ENCODE results near the gene S100A13. TPM values are rescaled to one million over a fixed set of nuclear protein-coding genes. Genes with fewer than 3 reads are reported as not detected.

The S100A13 gene
- total RNA-seq, 1 experiment from 2014 or later = 210 TPM

- H3K4me1 Mint-ChIP-seq (ENCODE audit: insufficient read depth, unreplicated experiment) = peaks cover 5% of the 10 kb centered on the region
- intact Hi-C loops (cut with micrococcal nuclease) = no loop called here
- ChIA-PET POLR2A (interaction anchor here (0.7 to 8.0 kb wide), 8 partner anchors 7 to 308 kb away, joined by 3 to 80 read pairs (median 3); partner anchors contain the start of genes CHTOP, S100A14, S100A16 and SLC39A1), CTCF (interaction anchor here (0.6 to 3.5 kb wide), 7 partner anchors 9 to 94 kb away, joined by 3 to 15 read pairs (median 4); partner anchors contain the start of genes NPR1 and S100A13)
- BruUV-seq (replicated peaks) = no TSS peak
- H3K4me3 Mint-ChIP-seq (ENCODE audit: unreplicated experiment) = no peak overlapping the region
- no peak overlapping the region for H3K27ac Mint-ChIP-seq (ENCODE audit: low read depth, unreplicated experiment)
- DNase-seq (ENCODE audit: unreplicated experiment) = no peak
- H3K36me3 Mint-ChIP-seq (ENCODE audit: insufficient read depth, unreplicated experiment) = no peaks in the 10 kb centered on the region
- no peaks in the 10 kb centered on the region for H3K9me3 Mint-ChIP-seq (ENCODE audit: unreplicated experiment)
- H3K27me3 Mint-ChIP-seq (ENCODE audit: insufficient read depth, unreplicated experiment) = no peaks in the 10 kb centered on the region
- TF ChIP-seq CTCF (IDR thresholded peaks at IDR 0.05; ENCODE audit: unreplicated experiment) = no peak
These were observed 40.1 kb upstream of the S100A13 start for GRCh38 chr1:153667439-153667838.

- peak; percentile 59 for DNase-seq (ENCODE audit: unreplicated experiment)
- ChIA-PET CTCF (interaction anchor here (0.5 to 1.8 kb wide), 4 partner anchors 15 to 548 kb away, joined by 3 to 9 read pairs (median 4); no protein-coding TSS in a partner anchor), POLR2A (interaction anchor here (1.1 to 3.1 kb wide), 2 partner anchors 10 to 146 kb away, joined by 3 to 9 read pairs; no protein-coding TSS in a partner anchor)
- Mint-ChIP-seq H3K27me3 (ENCODE audit: insufficient read depth, unreplicated experiment) (no peaks in the 10 kb centered on the region), H3K36me3 (ENCODE audit: insufficient read depth, unreplicated experiment) (no peaks in the 10 kb centered on the region), H3K9me3 (ENCODE audit: unreplicated experiment) (no peaks in the 10 kb centered on the region), H3K27ac (ENCODE audit: low read depth, unreplicated experiment) (no peak overlapping the region), H3K4me1 (ENCODE audit: insufficient read depth, unreplicated experiment) (peaks cover 7% of the 10 kb centered on the region), H3K4me3 (ENCODE audit: unreplicated experiment) (no peak overlapping the region)
- no TSS peak for BruUV-seq (replicated peaks)
- TF ChIP-seq CTCF (IDR thresholded peaks at IDR 0.05; ENCODE audit: unreplicated experiment) = no peak
- intact Hi-C loops (cut with micrococcal nuclease) = no loop called here
These were observed 35.9 kb upstream of the S100A13 start for GRCh38 chr1:153663211-153663610.

GRCh38 chr1:153662269-153662668 lies 35.0 kb upstream of the S100A13 start:
- no peak overlapping the region for H3K27ac Mint-ChIP-seq (ENCODE audit: low read depth, unreplicated experiment)
- ChIA-PET CTCF (interaction anchor here (0.6 to 1.3 kb wide), 4 partner anchors 15 to 258 kb away, joined by 3 to 4 read pairs (median 4); no protein-coding TSS in a partner anchor), POLR2A (interaction anchor here (1.0 to 5.3 kb wide), 7 partner anchors 7 to 89 kb away, joined by 3 to 72 read pairs (median 4); partner anchors contain the start of genes CHTOP and ILF2)
- BruUV-seq (replicated peaks) = TSS peak; percentile 70
- peaks cover 5% of the 10 kb centered on the region for H3K4me1 Mint-ChIP-seq (ENCODE audit: insufficient read depth, unreplicated experiment)
- TF ChIP-seq CTCF (IDR thresholded peaks at IDR 0.05; ENCODE audit: unreplicated experiment) = no peak
- no peak overlapping the region for H3K4me3 Mint-ChIP-seq (ENCODE audit: unreplicated experiment)
- intact Hi-C loops (cut with micrococcal nuclease) = no loop called here
- no peak for DNase-seq (ENCODE audit: unreplicated experiment)
- H3K36me3 Mint-ChIP-seq (ENCODE audit: insufficient read depth, unreplicated experiment) = no peaks in the 10 kb centered on the region
- no peaks in the 10 kb centered on the region for H3K9me3 Mint-ChIP-seq (ENCODE audit: unreplicated experiment)
- H3K27me3 Mint-ChIP-seq (ENCODE audit: insufficient read depth, unreplicated experiment) = no peaks in the 10 kb centered on the region

- no peaks in the 10 kb centered on the region for H3K36me3 Mint-ChIP-seq (ENCODE audit: insufficient read depth, unreplicated experiment)
- H3K4me1 Mint-ChIP-seq (ENCODE audit: insufficient read depth, unreplicated experiment) = peaks cover 5% of the 10 kb centered on the region
- no peak overlapping the region for H3K4me3 Mint-ChIP-seq (ENCODE audit: unreplicated experiment)
- H3K9me3 Mint-ChIP-seq (ENCODE audit: unreplicated experiment) = no peaks in the 10 kb centered on the region
- POLR2A ChIA-PET = interaction anchor here (1.0 to 5.3 kb wide), 8 partner anchors 8 to 317 kb away, joined by 3 to 72 read pairs (median 4); partner anchors contain the start of genes CHTOP, ILF2 and JTB
- DNase-seq (ENCODE audit: unreplicated experiment) = no peak
- no peak overlapping the region for H3K27ac Mint-ChIP-seq (ENCODE audit: low read depth, unreplicated experiment)
- TSS peak; percentile 9 for BruUV-seq (replicated peaks)
- intact Hi-C loops (cut with micrococcal nuclease) = no loop called here
- no peaks in the 10 kb centered on the region for H3K27me3 Mint-ChIP-seq (ENCODE audit: insufficient read depth, unreplicated experiment)
- CTCF ChIA-PET = interaction anchor here (0.6 to 1.3 kb wide), 4 partner anchors 17 to 147 kb away, joined by 3 to 9 read pairs (median 4); no protein-coding TSS in a partner anchor
- no peak for TF ChIP-seq CTCF (IDR thresholded peaks at IDR 0.05; ENCODE audit: unreplicated experiment)
These were observed 33.9 kb upstream of the S100A13 start for GRCh38 chr1:153661111-153661708.
